GM06990 (cell line): ENCODE measurements around the gene NFATC4.
A peak's percentile ranks its signal among the peaks of the same experiment; 100 is the strongest.

Experiments
- DNase-seq: peaks from one replicate; pipeline ENCODE4 v3.0.0-alpha.2; 2011; ENCODE audit not compliant: insufficient read length; ENCODE audit errors: extremely low read depth
- H3K27me3 ChIP-seq: replicated peaks from 2 replicates; pipeline ENCODE4 v1.6.0; 2011; ENCODE audit warnings: low read length; ENCODE audit not compliant: control insufficient read depth, insufficient read depth
- H3K36me3 ChIP-seq: 2 replicates; pipeline ENCODE4 v1.5.1; 2011; ENCODE audit warnings: low read length; ENCODE audit not compliant: control insufficient read depth, insufficient read depth
- H3K4me3 ChIP-seq: replicated peaks from 2 replicates; pipeline ENCODE4 v1.5.1; 2011; ENCODE audit warnings: low read depth, mild to moderate bottlenecking, control low read depth, low read length
- TF ChIP-seq, protein P1 (sequence below): IDR thresholded peaks from 2 replicates; pipeline ENCODE4 v1.5.1; 2011; ENCODE audit warnings: low read length, control low read depth, mild to moderate bottlenecking, inconsistent platforms; ENCODE audit not compliant: insufficient read depth, poor library complexity, severe bottlenecking

NFATC4 gene

GRCh38 chr14:24330973-24331674 is 36.9 kb upstream of the NFATC4 start:
- no peaks in the 10 kb centered on the region; the same call in 1 of the 2 replicates for H3K36me3 ChIP-seq
- DNase-seq = no peak
- H3K27me3 ChIP-seq = no peaks in the 10 kb centered on the region; the same call in none of the 2 replicates
- no peak overlapping the region for H3K4me3 ChIP-seq
- TF ChIP-seq, protein P1, sequence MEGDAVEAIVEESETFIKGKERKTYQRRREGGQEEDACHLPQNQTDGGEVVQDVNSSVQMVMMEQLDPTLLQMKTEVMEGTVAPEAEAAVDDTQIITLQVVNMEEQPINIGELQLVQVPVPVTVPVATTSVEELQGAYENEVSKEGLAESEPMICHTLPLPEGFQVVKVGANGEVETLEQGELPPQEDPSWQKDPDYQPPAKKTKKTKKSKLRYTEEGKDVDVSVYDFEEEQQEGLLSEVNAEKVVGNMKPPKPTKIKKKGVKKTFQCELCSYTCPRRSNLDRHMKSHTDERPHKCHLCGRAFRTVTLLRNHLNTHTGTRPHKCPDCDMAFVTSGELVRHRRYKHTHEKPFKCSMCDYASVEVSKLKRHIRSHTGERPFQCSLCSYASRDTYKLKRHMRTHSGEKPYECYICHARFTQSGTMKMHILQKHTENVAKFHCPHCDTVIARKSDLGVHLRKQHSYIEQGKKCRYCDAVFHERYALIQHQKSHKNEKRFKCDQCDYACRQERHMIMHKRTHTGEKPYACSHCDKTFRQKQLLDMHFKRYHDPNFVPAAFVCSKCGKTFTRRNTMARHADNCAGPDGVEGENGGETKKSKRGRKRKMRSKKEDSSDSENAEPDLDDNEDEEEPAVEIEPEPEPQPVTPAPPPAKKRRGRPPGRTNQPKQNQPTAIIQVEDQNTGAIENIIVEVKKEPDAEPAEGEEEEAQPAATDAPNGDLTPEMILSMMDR = no peak

GRCh38 chr14:24331731-24332267 is 36.2 kb upstream of the NFATC4 start:
- Histone ChIP-seq H3K36me3 (no peaks in the 10 kb centered on the region; the same call in 1 of the 2 replicates), H3K4me3 (no peak overlapping the region), H3K27me3 (no peaks in the 10 kb centered on the region; the same call in none of the 2 replicates)
- TF ChIP-seq, protein P1 = no peak
- no peak for DNase-seq

DNA sequence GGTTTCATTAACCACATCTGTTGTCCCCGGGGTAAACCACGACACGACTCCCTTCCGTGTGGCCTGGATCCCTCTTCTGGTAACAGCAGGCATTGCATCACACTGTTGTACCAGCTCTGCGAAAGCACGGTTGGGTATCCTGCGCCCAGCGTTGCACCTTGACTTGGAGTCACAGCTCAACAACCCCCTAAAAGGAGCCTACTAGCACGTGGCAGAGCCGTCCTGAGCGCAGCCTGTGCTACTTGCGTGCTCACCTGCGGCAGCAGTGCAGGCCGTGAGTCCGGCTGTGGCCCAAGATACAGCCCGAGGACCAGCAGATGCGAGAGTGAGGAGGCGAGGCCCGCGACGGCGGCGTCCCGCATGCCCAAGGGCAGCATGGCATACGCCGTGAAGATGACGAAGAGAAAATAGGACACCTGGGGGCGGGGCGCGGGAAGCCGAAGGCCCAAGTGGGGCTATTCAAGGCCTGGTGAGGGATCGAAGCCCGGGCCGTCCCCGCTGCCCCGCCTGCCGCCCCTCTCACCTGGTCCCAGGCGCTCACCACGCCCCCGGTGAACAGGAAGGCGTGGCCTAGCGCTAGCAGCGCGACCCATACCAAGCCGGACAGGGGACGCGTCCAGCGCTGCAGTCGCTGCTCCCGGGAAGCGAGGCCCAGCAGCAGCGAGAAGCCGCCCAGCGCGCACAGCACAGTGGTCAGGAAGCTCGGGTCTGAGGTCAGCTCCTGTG is 35.6 kb upstream of the NFATC4 start:
- Histone ChIP-seq H3K27me3 (no peaks in the 10 kb centered on the region; the same call in none of the 2 replicates), H3K36me3 (no peaks in the 10 kb centered on the region; the same call in 1 of the 2 replicates), H3K4me3 (peak overlapping the region; percentile 48)
- TF ChIP-seq, protein P1 = peak; percentile 81
- peak; percentile 68 for DNase-seq

GRCh38 chr14:24334431-24335291 is 33.3 kb upstream of the NFATC4 start, which contains the start of gene ADCY4:
ADCY4 (minus strand) TSS chr14:24335071; CDS start chr14:24334652, 419 bp downstream.
- TF ChIP-seq, protein P1 = no peak
- no peaks in the 10 kb centered on the region; the same call in none of the 2 replicates for H3K27me3 ChIP-seq
- DNase-seq = no peak
- no peaks in the 10 kb centered on the region; the same call in none of the 2 replicates for H3K36me3 ChIP-seq
- no peak within 1 kb of the TSS; the same call in 1 of the 2 replicates for H3K4me3 ChIP-seq
